SU-DHL-6 (cell line): ENCODE results near the gene RHBDL2.
A peak's percentile ranks its signal among the peaks of the same experiment; 100 is the strongest.

Experiments
- H2AFZ ChIP-seq: fragments of 200-600 bp; sonication (generic); 2 replicates; pipeline ENCODE4 v1.6.1; 2014; ENCODE audit warnings: low read depth, mild to moderate bottlenecking, moderate library complexity, mixed read lengths, antibody characterized with exemption, low read length; ENCODE audit not compliant: severe bottlenecking
- H3F3A ChIP-seq: fragments of 200-600 bp; shearing (Covaris generic); 2 replicates; pipeline ENCODE4 v1.6.0; 2016; ENCODE audit warnings: antibody characterized with exemption, mild to moderate bottlenecking; ENCODE audit not compliant: insufficient read depth
- H3K27ac ChIP-seq: fragments of 200-600 bp; sonication (generic); 2 replicates; pipeline ENCODE4 v1.5.1; 2016; ENCODE audit warnings: low read depth, mild to moderate bottlenecking, low read length, moderate library complexity, mixed read lengths
- H3K27me3 ChIP-seq: fragments of 200-600 bp; sonication (generic), shearing (Covaris generic); 2 replicates; pipeline ENCODE4 v1.6.0; 2014; ENCODE audit warnings: mild to moderate bottlenecking, low read length
- H3K36me3 ChIP-seq: fragments of 200-600 bp; sonication (generic); 2 replicates; pipeline ENCODE4 v1.6.1; 2014; ENCODE audit warnings: mild to moderate bottlenecking, low read length, mixed read lengths
- H3K4me2 ChIP-seq: fragments of 300-600, 200-600 bp; shearing (Covaris generic), sonication (generic); 2 replicates; pipeline ENCODE4 v1.6.0; 2014; ENCODE audit warnings: low read length, low read depth, mild to moderate bottlenecking; ENCODE audit not compliant: poor library complexity, severe bottlenecking
- H3K4me3 ChIP-seq: fragments of 200-600 bp; sonication (generic); 2 replicates; pipeline ENCODE4 v1.5.1; 2014; ENCODE audit warnings: antibody characterized with exemption, low read length, mild to moderate bottlenecking, mixed read lengths; ENCODE audit not compliant: insufficient read depth, poor library complexity, severe bottlenecking
- H3K79me2 ChIP-seq: fragments of 200-600 bp; sonication (generic); 2 replicates; pipeline ENCODE4 v1.6.1; 2014; ENCODE audit warnings: mild to moderate bottlenecking, low read length, moderate library complexity; ENCODE audit not compliant: insufficient read depth
- H3K9ac ChIP-seq: fragments of 200-600 bp; sonication (generic); 2 replicates; pipeline ENCODE4 v1.7.0; 2014; ENCODE audit warnings: mild to moderate bottlenecking, low read length
- H3K9me2 ChIP-seq: fragments of 200-600 bp; sonication (generic); replicated peaks from 2 replicates; pipeline ENCODE4 v1.6.1; 2014; ENCODE audit warnings: low read length; ENCODE audit not compliant: insufficient read depth
- H3K9me3 ChIP-seq: fragments of 200-600 bp; sonication (generic); 2 replicates; pipeline ENCODE4 v1.6.1; 2014; ENCODE audit warnings: low read length, mixed read lengths; ENCODE audit not compliant: insufficient read depth
- H4K20me1 ChIP-seq: fragments of 200-600 bp; sonication (generic); 2 replicates; pipeline ENCODE4 v1.6.1; 2014; ENCODE audit warnings: low read depth, mild to moderate bottlenecking, antibody characterized with exemption, low read length, moderate library complexity, mixed read lengths
- EZH2phosphoT487 ChIP-seq: fragments of 200-600 bp; sonication (generic), shearing (Covaris generic); conservative IDR thresholded peaks from 2 replicates; pipeline ENCODE4 v1.6.1; 2018; ENCODE audit warnings: mild to moderate bottlenecking, antibody characterized with exemption, low read length, moderate library complexity, mixed read lengths
- TF ChIP-seq, protein P1 (sequence below): fragments of 200-600 bp; sonication (generic); IDR thresholded peaks from one replicate; pipeline ENCODE4 v1.5.1; 2017; ENCODE audit warnings: antibody characterized with exemption, mild to moderate bottlenecking, low read length, moderate library complexity; ENCODE audit not compliant: insufficient read depth, poor library complexity, severe bottlenecking

The RHBDL2 gene

DNA sequence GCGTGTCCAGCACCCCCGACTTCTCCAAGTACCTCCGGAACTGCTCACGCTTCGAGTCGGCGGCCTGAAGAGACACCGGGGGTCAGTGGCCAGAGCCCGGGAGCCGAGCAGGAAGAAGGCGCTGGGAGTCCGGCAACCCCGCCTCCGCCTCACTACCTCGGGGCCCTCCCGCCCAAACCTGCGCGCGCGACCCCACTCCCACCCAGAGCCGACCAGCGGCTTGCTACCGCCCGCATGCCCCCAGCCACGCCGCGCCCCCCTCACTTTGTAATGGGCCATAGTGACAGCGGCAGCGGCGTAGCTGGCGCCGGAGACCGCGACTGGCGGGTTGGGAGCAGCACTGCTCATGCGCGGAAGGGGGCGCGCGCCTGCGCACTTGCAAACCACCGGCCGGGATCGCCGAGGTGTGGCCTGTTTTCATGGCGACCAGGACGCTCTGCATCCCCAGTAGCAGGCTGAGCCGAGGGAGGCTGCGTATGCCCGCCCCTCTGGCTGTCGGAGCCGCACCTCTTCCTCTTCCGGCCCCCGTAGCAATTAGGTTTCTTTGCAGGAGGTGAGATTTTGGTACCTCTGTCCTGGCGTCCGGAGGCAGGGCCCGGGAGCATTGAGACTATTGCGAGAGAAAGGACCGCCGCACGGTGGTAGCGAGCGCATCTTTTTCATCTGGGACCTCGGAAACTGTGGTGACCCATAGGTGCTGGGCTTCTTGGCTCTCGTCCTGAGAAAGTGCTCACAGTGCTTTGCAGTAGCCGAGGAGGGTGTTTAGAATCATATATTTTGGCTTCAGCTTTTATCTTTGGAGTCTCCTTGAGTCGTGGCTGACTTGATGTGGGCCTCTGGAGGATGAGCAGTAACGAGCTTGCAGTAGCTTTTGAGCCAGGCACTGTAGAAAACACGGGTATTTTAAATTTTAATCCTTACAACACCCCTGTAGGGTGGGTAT, 68.3 kb downstream of the RHBDL2 start, which contains the start of gene MYCBP:
TSS of gene MYCBP (minus strand) at position 322 of the 943 bp plus-strand sequence. CDS start at position 279, 43 bp downstream.
- peak within 1 kb of the TSS; percentile 93 for H3K4me2 ChIP-seq
- H3K36me3 ChIP-seq, result no peaks in the 10 kb centered on the region
- peak within 1 kb of the TSS; percentile 92 for H3K9ac ChIP-seq
- H3F3A ChIP-seq, result no peaks in the 10 kb centered on the region; the same call in 1 of the 2 replicates
- peaks cover 11% of the 10 kb centered on the region; the same call in 1 of the 2 replicates for H3K79me2 ChIP-seq
- no peaks in the 10 kb centered on the region for H4K20me1 ChIP-seq
- H3K9me2 ChIP-seq, result no peaks in the 10 kb centered on the region
- no peak within 1 kb of the TSS; the same call in 1 of the 2 replicates for H3K27ac ChIP-seq
- peak within 1 kb of the TSS; percentile 87 for H2AFZ ChIP-seq
- H3K4me3 ChIP-seq, result peak within 1 kb of the TSS; percentile 92
- H3K9me3 ChIP-seq, result no peaks in the 10 kb centered on the region
- TF ChIP-seq, protein P1, sequence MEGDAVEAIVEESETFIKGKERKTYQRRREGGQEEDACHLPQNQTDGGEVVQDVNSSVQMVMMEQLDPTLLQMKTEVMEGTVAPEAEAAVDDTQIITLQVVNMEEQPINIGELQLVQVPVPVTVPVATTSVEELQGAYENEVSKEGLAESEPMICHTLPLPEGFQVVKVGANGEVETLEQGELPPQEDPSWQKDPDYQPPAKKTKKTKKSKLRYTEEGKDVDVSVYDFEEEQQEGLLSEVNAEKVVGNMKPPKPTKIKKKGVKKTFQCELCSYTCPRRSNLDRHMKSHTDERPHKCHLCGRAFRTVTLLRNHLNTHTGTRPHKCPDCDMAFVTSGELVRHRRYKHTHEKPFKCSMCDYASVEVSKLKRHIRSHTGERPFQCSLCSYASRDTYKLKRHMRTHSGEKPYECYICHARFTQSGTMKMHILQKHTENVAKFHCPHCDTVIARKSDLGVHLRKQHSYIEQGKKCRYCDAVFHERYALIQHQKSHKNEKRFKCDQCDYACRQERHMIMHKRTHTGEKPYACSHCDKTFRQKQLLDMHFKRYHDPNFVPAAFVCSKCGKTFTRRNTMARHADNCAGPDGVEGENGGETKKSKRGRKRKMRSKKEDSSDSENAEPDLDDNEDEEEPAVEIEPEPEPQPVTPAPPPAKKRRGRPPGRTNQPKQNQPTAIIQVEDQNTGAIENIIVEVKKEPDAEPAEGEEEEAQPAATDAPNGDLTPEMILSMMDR, result no peak
- no peak for TF ChIP-seq EZH2phosphoT487
- H3K27me3 ChIP-seq, result no peaks in the 10 kb centered on the region

DNA sequence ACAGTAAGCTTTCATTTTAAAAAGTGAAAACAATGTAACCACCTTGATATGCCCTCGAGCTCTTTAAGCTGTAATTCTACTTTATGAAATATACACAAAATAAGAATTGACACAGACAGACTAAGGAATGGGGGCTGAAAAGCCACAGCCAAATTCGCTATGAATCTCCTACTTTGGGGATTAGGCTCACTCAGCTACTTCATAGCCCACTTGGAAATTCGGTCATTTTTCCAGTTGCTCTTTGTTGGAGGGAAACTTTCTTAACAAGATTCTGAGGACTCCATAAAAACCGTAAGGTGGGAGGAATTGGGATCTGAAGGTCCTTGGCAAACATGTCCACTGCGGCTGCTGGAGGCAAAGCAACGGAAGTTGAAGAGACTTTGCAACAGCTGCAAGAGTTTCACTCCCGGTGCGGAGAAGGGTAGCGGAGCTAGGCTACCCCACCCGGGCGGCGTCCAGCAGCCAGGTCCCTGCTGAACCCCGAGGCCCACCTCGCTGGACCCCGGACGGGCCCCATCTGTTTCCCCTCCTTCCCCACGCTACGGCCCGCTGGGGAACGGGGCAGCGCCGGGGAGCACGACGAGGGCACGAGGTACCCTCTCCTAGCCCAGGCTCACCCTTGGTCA, 69.1 kb downstream of the RHBDL2 start:
- Histone ChIP-seq H3K9me3 (no peaks in the 10 kb centered on the region), H3K9me2 (no peaks in the 10 kb centered on the region), H3K36me3 (no peaks in the 10 kb centered on the region), H3K27ac (no peak overlapping the region; the same call in 1 of the 2 replicates), H4K20me1 (no peaks in the 10 kb centered on the region; the same call in 1 of the 2 replicates), H3K79me2 (peaks cover 19% of the 10 kb centered on the region; the same call in 1 of the 2 replicates), H3K4me3 (peak overlapping the region; percentile 92), H3K27me3 (no peaks in the 10 kb centered on the region), H3K4me2 (peak overlapping the region; percentile 93), H2AFZ (peak overlapping the region; percentile 87), H3K9ac (peak overlapping the region; percentile 92), H3F3A (no peaks in the 10 kb centered on the region; the same call in 1 of the 2 replicates)
- TF ChIP-seq, protein P1, result no peak

DNA sequence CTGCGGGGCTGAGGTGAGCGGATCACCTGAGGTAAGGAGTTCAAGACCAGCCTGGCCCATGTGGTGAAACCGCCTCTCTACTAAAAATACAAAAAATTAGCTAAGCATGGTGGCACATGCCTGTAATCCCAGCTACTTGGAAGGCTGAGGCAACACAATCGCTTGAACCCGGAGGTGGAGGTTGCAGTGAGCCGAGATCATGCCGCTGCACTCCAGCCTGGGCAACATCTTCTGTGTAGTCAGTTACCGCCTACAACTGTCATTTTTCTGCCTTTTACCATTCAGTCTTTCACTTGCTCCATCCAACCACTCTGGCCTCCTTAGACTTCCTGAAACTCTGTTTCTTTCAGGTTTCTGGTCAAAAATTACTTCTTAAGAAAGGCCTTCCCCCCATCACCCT, 70.6 kb downstream of the RHBDL2 start:
- no peaks in the 10 kb centered on the region for H3K9me3 ChIP-seq
- H3K4me2 ChIP-seq, result peak overlapping the region; percentile 93
- no peaks in the 10 kb centered on the region for H3K27me3 ChIP-seq
- no peak overlapping the region for H3K4me3 ChIP-seq
- no peak overlapping the region for H3K9ac ChIP-seq
- H3K79me2 ChIP-seq, result peaks cover 28% of the 10 kb centered on the region; the same call in 1 of the 2 replicates
- no peaks in the 10 kb centered on the region for H3K9me2 ChIP-seq
- H3K27ac ChIP-seq, result no peak overlapping the region
- H4K20me1 ChIP-seq, result no peaks in the 10 kb centered on the region; the same call in 1 of the 2 replicates
- TF ChIP-seq, protein P1, result no peak
- TF ChIP-seq EZH2phosphoT487, result no peak
- H3K36me3 ChIP-seq, result no peaks in the 10 kb centered on the region
- no peak overlapping the region for H2AFZ ChIP-seq
- no peaks in the 10 kb centered on the region; the same call in 1 of the 2 replicates for H3F3A ChIP-seq
